CD4-positive, alpha-beta T cell (primary cell): ENCODE measurements around the gene SOWAHA. TPM values are rescaled to one million over a fixed set of nuclear protein-coding genes. Genes with fewer than 3 reads are reported as not detected.

ENCODE experiments used
- ATAC-seq: fragments of 200-7000 bp; cut with Tn5 transposase; one replicate; pipeline ENCODE4 v1.10.0; 2022; ENCODE audit warnings: mild to moderate bottlenecking; ENCODE audit not compliant: poor library complexity
- CTCF ChIA-PET: fragments of 350-600 bp; sonication (Branson Sonifier 250); formaldehyde crosslinking; loops from one replicate; lab custom pipeline; 2021; ENCODE audit warnings: antibody characterized with exemption, inconsistent platforms; lab: Charles Lee
- POLR2A ChIA-PET: fragments of 350-600 bp; sonication (Branson Sonifier 250); formaldehyde crosslinking; loops from one replicate; lab custom pipeline; 2021; ENCODE audit warnings: antibody characterized with exemption, inconsistent platforms; lab: Charles Lee
- DNase-seq, 14 experiments: peaks; one replicate each; pipeline ENCODE4 v3.0.0-alpha.2; 2013 to 2020; ENCODE audit warnings: mixed read lengths in 2 of 14
- H3K27ac ChIP-seq, 2 donors: one replicate each; pipeline versions ENCODE4 v1.5.1 to v1.7.0; 2013; ENCODE audit warnings: low read length in 2 of 2, low read depth in 1 of 2, mild to moderate bottlenecking in 1 of 2
- H3K27me3 ChIP-seq, 2 experiments: 1 replicate in 1 of 2; 2 replicates in 1 of 2; pipeline versions ENCODE4 v1.6.1 to v1.7.0; 2013; ENCODE audit warnings: low read length in 2 of 2, control low read depth in 1 of 2, mild to moderate bottlenecking in 1 of 2, moderate library complexity in 1 of 2; ENCODE audit not compliant: insufficient read depth in 2 of 2, control insufficient read depth in 1 of 2
- H3K36me3 ChIP-seq: one replicate; pipeline ENCODE4 v1.6.1; 2013; ENCODE audit warnings: low read length, control low read depth; ENCODE audit not compliant: insufficient read depth
- H3K4me1 ChIP-seq: one replicate; pipeline ENCODE4 v1.6.1; 2013; ENCODE audit warnings: low read length, control low read depth; ENCODE audit not compliant: insufficient read depth
- H3K4me3 ChIP-seq: one replicate; pipeline ENCODE4 v1.5.1; 2013; ENCODE audit warnings: mild to moderate bottlenecking, low read length, moderate library complexity
- H3K9me3 ChIP-seq, 2 experiments: 1 replicate in 1 of 2; 2 replicates in 1 of 2; pipeline versions ENCODE4 v1.6.1 to v1.7.0; 2013; ENCODE audit warnings: low read length in 2 of 2, mild to moderate bottlenecking in 2 of 2, control low read depth in 1 of 2, moderate library complexity in 1 of 2; ENCODE audit not compliant: control insufficient read depth in 1 of 2, insufficient read depth in 1 of 2
- H3K27ac Mint-ChIP-seq: one replicate; pipeline ENCODE4 v1.8.0; 2020; ENCODE audit warnings: mixed read lengths
- H3K27me3 Mint-ChIP-seq: one replicate; pipeline ENCODE4 v1.8.0; 2021; ENCODE audit warnings: mixed read lengths
- H3K36me3 Mint-ChIP-seq: one replicate; pipeline ENCODE4 v1.8.0; 2021; ENCODE audit warnings: low read depth, mixed read lengths
- H3K4me1 Mint-ChIP-seq: one replicate; pipeline ENCODE4 v1.8.0; 2021; ENCODE audit warnings: low read depth, mixed read lengths
- H3K4me3 Mint-ChIP-seq: one replicate; pipeline ENCODE4 v1.8.0; 2020; ENCODE audit warnings: mild to moderate bottlenecking, mixed read lengths
- H3K9me3 Mint-ChIP-seq: one replicate; pipeline ENCODE4 v1.8.0; 2020; ENCODE audit warnings: mixed read lengths
- CTCF ChIP-seq: fragments of 200-600 bp; IDR thresholded peaks from one replicate; pipeline ENCODE4 v1.8.0; 2022; ENCODE audit warnings: antibody characterized with exemption, mild to moderate bottlenecking
- intact Hi-C, 2 experiments: fragments of 100-400 bp; cut with DNase I in 1 of 2; cut with micrococcal nuclease in 1 of 2; formaldehyde crosslinking; loops; one replicate each; pipeline versions ENCODE4 v1.15.1 to v1.9.0; 2023 to 2025; cut with DNase I, micrococcal nuclease
- total RNA-seq, 174 experiments: library from RNA in 2 of 174; stranded (reverse) in 2 of 174; gene quantifications; one replicate each; pipeline ENCODE4 v1.2.3 and lab custom pipeline; 2021 to 2026

Gene SOWAHA
- total RNA-seq, 2 experiments from 2014 or later: not detected

GRCh38 chr5:132830436-132831094 is 17.5 kb downstream of the SOWAHA start, which contains the start of gene SHROOM1:
TSS of gene SHROOM1 (minus strand) at chr5:132830647. CDS start at chr5:132826140, 4,507 bp downstream.
- no peak within 1 kb of the TSS for H3K27ac ChIP-seq

GRCh38 chr5:132831095-132831860 is 18.2 kb downstream of the SOWAHA start:
- Histone ChIP-seq H3K4me1 (peaks cover 12% of the 10 kb centered on the region), H3K36me3 (no peaks in the 10 kb centered on the region), H3K4me3 (no peak overlapping the region), H3K9me3 (peaks cover 0 to 5% of the 10 kb centered on the region in 2 experiments), H3K27ac (no peak overlapping the region), H3K27me3 (peaks cover 28 to 40% of the 10 kb centered on the region in 2 experiments)
- DNase-seq (no peak), ATAC-seq (no peak)
- no peak overlapping the region for H3K27ac Mint-ChIP-seq
- no peak for TF ChIP-seq CTCF
- no peaks in the 10 kb centered on the region for H3K9me3 Mint-ChIP-seq
- peaks cover 17% of the 10 kb centered on the region for H3K4me1 Mint-ChIP-seq
- peaks cover 54% of the 10 kb centered on the region for H3K27me3 Mint-ChIP-seq
- ChIA-PET POLR2A (no interaction called here), CTCF (interaction anchor here (1.0 to 1.7 kb wide), 3 partner anchors 11 to 52 kb away, joined by 4 to 13 read pairs (median 6); no protein-coding TSS in a partner anchor)
- no peaks in the 10 kb centered on the region for H3K36me3 Mint-ChIP-seq
- peak overlapping the region; percentile 86 for H3K4me3 Mint-ChIP-seq
- intact Hi-C loops: loop anchor here in 1 of 2 experiments (5.0 kb wide), 1 partner anchor 51 kb away; no protein-coding TSS in a partner anchor

More at GRCh38 chr5:132830436-132831094, 17.5 kb downstream of the SOWAHA start, which contains the start of gene SHROOM1:
- ChIA-PET POLR2A (interaction anchor here (1.1 kb wide), 1 partner anchor 17 kb away, joined by 5 read pairs; the partner anchor contains the start of gene SOWAHA), CTCF (interaction anchor here (0.6 to 1.7 kb wide), 8 partner anchors 9 to 83 kb away, joined by 3 to 13 read pairs (median 4); partner anchors contain the start of genes CCNI2, GDF9 and UQCRQ)
- peaks cover 0 to 5% of the 10 kb centered on the region in 2 experiments for H3K9me3 ChIP-seq
- intact Hi-C loops: loop anchor here (1.0 to 5.0 kb wide), 2 partner anchors 52 to 53 kb away; no protein-coding TSS in a partner anchor
- H3K4me1 ChIP-seq: peaks cover 17% of the 10 kb centered on the region
- peak; percentile 32 for ATAC-seq
- peaks cover 33 to 46% of the 10 kb centered on the region in 2 experiments for H3K27me3 ChIP-seq
- no peak within 1 kb of the TSS for H3K27ac Mint-ChIP-seq
- H3K4me3 ChIP-seq: peak within 1 kb of the TSS; percentile 40
- no peak for TF ChIP-seq CTCF
- peak in 3 of 14 experiments; percentile 23 to 50 (median 49) for DNase-seq
- H3K36me3 ChIP-seq: no peaks in the 10 kb centered on the region
- no peaks in the 10 kb centered on the region for H3K9me3 Mint-ChIP-seq
- H3K4me3 Mint-ChIP-seq: peak within 1 kb of the TSS; percentile 89
- H3K27me3 Mint-ChIP-seq: peaks cover 59% of the 10 kb centered on the region
- H3K36me3 Mint-ChIP-seq: no peaks in the 10 kb centered on the region
- peaks cover 17% of the 10 kb centered on the region for H3K4me1 Mint-ChIP-seq

- no peak overlapping the region for H3K27ac ChIP-seq
- intact Hi-C loops: loop anchor here in 1 of 2 experiments (5.0 kb wide), 1 partner anchor 50 kb away; no protein-coding TSS in a partner anchor
- peak overlapping the region; percentile 63 for H3K4me3 Mint-ChIP-seq
- CTCF ChIA-PET: interaction anchor here (0.6 kb wide), 1 partner anchor 1194 kb away, joined by 3 read pairs; no protein-coding TSS in a partner anchor
- peaks cover 17 to 28% of the 10 kb centered on the region in 2 experiments for H3K27me3 ChIP-seq
- no peaks in the 10 kb centered on the region for H3K36me3 Mint-ChIP-seq
- H3K4me3 ChIP-seq: no peak overlapping the region
- H3K27me3 Mint-ChIP-seq: peaks cover 40% of the 10 kb centered on the region
- no peaks in the 10 kb centered on the region for H3K36me3 ChIP-seq
- H3K9me3 ChIP-seq: no peaks in the 10 kb centered on the region
- no peak overlapping the region for H3K27ac Mint-ChIP-seq
- POLR2A ChIA-PET: no interaction called here
- no peak for ATAC-seq
- peaks cover 12% of the 10 kb centered on the region for H3K4me1 ChIP-seq
- no peaks in the 10 kb centered on the region for H3K9me3 Mint-ChIP-seq
- TF ChIP-seq CTCF: no peak
- peaks cover 17% of the 10 kb centered on the region for H3K4me1 Mint-ChIP-seq
- DNase-seq: no peak
Observed at GRCh38 chr5:132832612-132833011, 19.5 kb downstream of the SOWAHA start.
